GM03348 (cell line): ENCODE data around the gene RAD52.
A peak's percentile ranks its signal among the peaks of the same experiment; 100 is the strongest.

Experiments used
- DNase-seq: peaks from one replicate; pipeline ENCODE4 v3.0.0; 2012; ENCODE audit warnings: low spot score

Gene RAD52

DNA sequence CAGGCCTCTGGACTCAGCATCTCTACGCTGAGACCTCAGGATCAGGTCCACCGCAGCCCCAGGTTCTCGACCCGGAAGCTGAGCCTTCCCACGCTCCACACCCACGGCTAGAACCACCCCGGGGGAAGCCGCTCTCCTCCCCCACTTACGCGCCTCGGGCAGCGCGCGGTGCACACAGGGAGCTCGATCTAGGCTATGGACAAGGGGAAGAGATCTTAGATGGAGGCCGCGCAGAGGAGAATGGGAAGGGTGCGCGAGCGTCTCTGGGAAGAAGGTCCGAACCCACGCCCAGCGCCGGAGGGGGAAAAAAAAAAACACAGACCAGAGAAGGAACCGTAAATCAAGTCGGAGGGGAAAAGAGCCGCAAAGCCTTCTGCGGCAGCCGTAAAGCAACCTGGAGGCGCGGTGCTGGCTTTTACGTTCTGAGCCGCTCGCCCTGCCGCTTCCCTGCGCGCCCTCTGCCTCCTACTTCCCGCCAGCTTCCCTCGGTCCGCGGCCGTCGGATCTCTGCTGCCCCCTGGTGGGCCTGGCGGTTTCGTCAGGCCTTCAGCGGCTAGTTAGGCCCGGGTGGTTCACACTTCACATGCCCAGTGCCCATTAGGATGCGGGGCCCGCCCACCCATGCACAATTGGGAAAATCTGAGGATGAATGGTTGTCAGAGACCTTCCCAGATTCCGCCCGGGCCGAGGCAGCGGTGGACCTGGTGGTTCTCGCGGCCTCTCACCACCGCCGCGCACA lies at the start of gene RAD52:
RAD52 (minus strand) TSS at position 242 of the 739 bp plus-strand sequence. CDS start 16,636 bp downstream, outside the sequence.
- DNase-seq = peak; percentile 96

- no peak for DNase-seq
Measured at GRCh38 chr12:998020-998874, 48.8 kb upstream of the RAD52 start.

DNA sequence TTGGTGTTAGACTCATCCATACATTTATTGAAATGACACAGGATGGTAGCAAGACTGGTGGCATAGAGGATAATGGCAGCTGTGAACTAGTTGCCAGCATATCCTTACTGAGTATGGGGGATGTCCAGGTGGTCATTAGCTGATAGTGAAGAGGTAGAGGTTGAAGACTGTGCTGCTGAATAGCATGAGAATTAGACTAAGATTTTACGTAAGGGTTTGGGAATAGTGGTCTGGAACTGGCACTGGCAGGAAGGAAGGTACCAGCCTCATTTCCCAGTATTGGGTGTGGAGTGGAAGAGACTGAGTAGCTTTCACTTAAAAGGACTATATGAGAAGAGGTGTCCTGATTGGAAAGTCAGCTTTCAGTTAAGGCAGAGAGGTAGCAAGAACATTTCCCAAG lies 48.0 kb upstream of the RAD52 start:
- no peak for DNase-seq

- no peak for DNase-seq
Measured at GRCh38 chr12:996881-997280, 47.4 kb upstream of the RAD52 start.

GRCh38 chr12:992647-993046 lies 43.2 kb upstream of the RAD52 start:
- no peak for DNase-seq

DNA sequence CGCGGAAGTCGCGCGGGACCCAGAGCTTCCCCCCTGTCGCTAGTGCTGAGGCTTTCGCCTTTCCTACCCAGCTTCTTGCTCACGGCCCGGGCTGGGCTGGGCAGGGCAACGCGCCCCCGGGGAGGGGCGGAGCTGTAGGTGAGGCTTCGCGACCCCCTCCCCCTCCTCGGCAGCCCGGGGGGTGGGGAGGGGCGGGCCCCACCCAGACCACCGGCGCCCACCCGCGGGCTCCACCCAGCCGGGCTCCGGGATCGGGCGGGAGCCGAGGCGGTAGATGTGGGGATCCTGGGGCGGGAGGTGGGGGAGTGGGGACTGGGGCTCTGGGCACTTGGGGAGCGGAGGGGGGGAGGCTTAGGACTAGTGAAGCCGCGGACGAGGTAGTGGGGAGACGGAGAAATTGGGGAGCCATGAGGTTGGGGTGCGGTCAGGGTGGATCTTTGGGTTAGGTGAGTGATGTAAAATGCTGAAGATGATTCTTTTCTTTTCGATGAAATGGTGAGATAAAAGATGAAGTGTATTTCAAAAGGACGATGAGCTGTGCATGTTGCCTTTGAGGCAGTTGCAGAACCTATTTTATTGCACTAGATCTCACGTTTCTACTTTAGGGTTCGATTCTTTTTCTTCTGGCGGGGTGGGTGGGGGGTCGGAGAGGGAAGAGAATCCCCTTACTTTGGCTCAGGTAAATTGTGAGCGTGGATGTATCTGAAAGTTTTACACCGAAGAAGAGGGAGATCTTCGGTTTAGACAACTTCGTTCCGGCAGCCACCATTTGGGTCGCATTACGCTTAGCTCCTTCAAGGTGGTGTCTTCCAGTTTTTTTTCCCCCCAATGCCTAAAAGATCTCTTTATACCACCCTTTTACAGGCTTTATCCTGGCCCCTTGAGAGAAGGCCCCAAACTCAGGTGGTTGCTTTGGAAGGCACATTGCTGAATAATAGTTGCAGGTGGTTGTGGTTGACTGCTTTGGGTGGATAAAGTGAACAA lies 42.1 kb upstream of the RAD52 start:
- DNase-seq = peak; percentile 76

- peak; percentile 98 for DNase-seq
Measured at GRCh38 chr12:990661-991349, 41.3 kb upstream of the RAD52 start, which contains the start of gene ERC1. Gene ERC1 (plus strand): TSS chr12:991223. CDS start chr12:1027904, 36,681 bp downstream.

- DNase-seq = peak; percentile 84
Measured at GRCh38 chr12:989751-990660, 40.5 kb upstream of the RAD52 start.

GRCh38 chr12:989051-989450 lies 39.6 kb upstream of the RAD52 start:
- DNase-seq = no peak

GRCh38 chr12:988646-989045 lies 39.2 kb upstream of the RAD52 start:
- DNase-seq = no peak

DNA sequence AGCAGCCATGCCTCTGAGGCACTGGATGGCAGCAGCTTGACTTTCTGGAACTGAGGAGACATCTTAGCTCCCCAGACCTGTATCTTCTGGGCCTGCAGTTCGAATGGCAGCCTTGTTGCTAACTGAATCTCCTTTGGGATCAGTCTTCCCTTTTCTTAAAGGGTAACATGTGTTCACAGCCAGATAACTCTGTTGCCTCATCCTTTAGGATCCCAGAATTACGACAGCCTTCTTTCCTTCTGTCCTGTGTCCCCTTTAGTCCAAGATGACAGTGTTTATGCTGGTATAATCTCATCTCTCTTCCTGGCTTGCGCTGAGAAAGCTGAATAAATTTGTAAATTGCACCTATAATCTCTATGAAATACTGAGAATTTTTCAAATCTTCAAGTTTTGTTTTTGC lies 32.5 kb upstream of the RAD52 start:
- DNase-seq = no peak

DNA sequence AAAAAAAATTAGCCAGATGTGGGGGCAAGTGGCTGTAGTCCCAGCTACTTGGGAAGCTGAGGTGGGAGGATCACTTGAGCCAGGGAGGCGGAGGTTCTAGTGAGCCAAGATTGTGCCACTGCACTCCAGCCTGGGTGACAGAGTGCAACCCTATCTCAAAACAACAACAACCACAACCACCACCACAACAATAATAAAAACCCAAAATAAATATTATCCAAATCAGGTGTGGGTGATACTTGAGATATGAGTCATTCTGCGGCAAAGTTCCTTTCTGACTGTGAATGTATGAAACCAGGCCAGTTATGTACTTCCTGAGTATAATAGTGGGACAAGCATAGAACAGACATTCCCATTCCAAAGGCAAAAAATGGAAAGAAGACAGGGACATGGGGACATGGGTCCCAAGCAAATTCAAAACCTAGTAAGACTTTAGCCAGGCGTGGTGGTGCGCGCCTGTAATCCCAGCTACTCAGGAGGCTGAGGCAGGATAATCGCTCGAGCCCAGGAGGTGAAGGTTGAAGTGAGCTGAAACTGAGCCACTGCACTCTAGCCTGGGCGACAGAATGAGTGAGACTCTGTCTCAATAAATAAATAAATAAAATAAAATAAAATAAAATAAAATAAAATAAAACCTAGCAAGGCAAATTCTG lies 31.8 kb upstream of the RAD52 start:
- no peak for DNase-seq

GRCh38 chr12:979349-979748 lies 29.9 kb upstream of the RAD52 start:
- DNase-seq = no peak

DNA sequence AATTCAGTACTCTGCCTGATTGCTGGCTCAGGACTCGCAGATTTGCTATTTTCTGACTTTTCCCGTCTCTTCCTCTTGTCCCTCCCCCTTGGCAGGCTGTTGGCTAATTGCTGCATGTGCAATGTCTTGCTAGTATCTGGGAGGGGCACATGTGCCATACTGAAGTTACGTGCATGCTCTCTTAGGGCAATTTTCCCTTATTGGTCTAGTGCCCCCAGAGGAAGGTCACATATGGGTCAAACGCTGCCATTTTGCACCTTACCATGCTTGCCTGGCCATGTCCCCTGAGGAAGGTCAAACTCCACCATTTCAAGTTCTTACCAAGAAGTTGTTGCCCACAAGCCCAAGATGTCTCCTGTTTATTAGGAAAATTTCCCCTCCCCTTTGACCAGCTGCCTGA lies 27.7 kb upstream of the RAD52 start:
- DNase-seq = no peak

- DNase-seq = no peak
Measured at GRCh38 chr12:976644-977043, 27.1 kb upstream of the RAD52 start.

GRCh38 chr12:974271-974862 lies 24.9 kb upstream of the RAD52 start:
- no peak for DNase-seq

- no peak for DNase-seq
Measured at GRCh38 chr12:971991-972390, 22.5 kb upstream of the RAD52 start.

GRCh38 chr12:969821-970220 lies 20.3 kb upstream of the RAD52 start:
- DNase-seq = no peak

GRCh38 chr12:968545-968944 lies 19.1 kb upstream of the RAD52 start:
- no peak for DNase-seq
